Sigmoid colon (tissue), 4 donors: Measurements from ENCODE around the gene GTPBP3.

ENCODE experiments used
- POLR2AphosphoS5 ChIP-seq, 4 donors: sonication (generic); formaldehyde crosslinking; IDR thresholded peaks; one replicate each; pipeline ENCODE4 v1.6.1; 2017; ENCODE audit warnings: antibody characterized with exemption in 4 of 4
- TF ChIP-seq, protein P1 (sequence below), 4 experiments: fragments of 450-650 bp in 3 of 4; fragments of 200-600 bp in 1 of 4; IDR thresholded peaks; one replicate each; pipeline ENCODE4 v1.5.1; 2016 to 2019; ENCODE audit warnings: antibody characterized with exemption in 4 of 4, mild to moderate bottlenecking in 3 of 4, moderate library complexity in 2 of 4

DNA sequence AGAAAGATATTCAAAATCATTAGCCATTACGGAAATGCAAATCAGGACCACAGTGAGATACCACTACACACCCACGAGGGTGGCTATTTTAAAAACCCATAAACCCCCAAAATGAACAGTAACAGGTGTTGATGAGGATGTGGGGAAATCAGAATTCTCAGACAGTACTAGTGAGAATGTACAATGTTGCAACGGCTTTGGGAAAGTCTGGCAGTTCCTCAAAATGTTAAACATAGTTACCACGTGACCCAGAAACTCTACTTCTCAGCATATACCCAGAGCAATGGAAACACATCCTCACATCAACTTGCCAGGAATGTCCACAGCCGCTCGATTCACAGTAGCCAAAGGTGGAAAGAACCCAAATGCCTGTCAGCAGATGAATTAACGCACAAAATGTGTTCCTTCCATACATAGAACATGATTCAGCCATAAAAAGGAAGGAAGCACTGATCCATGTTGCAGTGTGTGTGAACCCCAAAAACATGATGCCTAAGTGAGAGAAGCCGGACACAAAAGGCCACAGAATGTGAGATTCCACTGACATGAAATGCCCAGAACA lies 32.8 kb downstream of the GTPBP3 start:
- TF ChIP-seq, protein P1, sequence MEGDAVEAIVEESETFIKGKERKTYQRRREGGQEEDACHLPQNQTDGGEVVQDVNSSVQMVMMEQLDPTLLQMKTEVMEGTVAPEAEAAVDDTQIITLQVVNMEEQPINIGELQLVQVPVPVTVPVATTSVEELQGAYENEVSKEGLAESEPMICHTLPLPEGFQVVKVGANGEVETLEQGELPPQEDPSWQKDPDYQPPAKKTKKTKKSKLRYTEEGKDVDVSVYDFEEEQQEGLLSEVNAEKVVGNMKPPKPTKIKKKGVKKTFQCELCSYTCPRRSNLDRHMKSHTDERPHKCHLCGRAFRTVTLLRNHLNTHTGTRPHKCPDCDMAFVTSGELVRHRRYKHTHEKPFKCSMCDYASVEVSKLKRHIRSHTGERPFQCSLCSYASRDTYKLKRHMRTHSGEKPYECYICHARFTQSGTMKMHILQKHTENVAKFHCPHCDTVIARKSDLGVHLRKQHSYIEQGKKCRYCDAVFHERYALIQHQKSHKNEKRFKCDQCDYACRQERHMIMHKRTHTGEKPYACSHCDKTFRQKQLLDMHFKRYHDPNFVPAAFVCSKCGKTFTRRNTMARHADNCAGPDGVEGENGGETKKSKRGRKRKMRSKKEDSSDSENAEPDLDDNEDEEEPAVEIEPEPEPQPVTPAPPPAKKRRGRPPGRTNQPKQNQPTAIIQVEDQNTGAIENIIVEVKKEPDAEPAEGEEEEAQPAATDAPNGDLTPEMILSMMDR (IDR thresholded peaks at IDR 0.05): no peak
- no peak for TF ChIP-seq POLR2AphosphoS5 (IDR thresholded peaks at IDR 0.05)
